Adrenal gland (tissue), 12 donors: ENCODE results near the gene RBL2. TPM values are rescaled to one million over a fixed set of nuclear protein-coding genes. Genes with fewer than 3 reads are reported as not detected.
A peak's percentile ranks its signal among the peaks of the same experiment; 100 is the strongest.

Source experiments
- DNase-seq, 7 donors: peaks; one replicate each; pipeline ENCODE4 v3.0.0-alpha.2; 2019 to 2020
- H3K27ac ChIP-seq, 5 donors: fragments of 200-600 bp; sonication (generic) in 4 of 5; 1 replicate in 3 of 5; 2 replicates in 2 of 5; pipeline versions ENCODE4 v1.5.1 to v1.8.0; 2016 to 2020; ENCODE audit warnings: mild to moderate bottlenecking in 1 of 5
- H3K27me3 ChIP-seq: fragments of 200-600 bp; 2 replicates; pipeline ENCODE4 v1.8.0; 2021
- H3K36me3 ChIP-seq, 2 donors: fragments of 200-600 bp; replicated peaks in 1 of 2; 1 replicate in 1 of 2; 2 replicates in 1 of 2; pipeline versions ENCODE4 v1.5.1 to v1.8.0; 2018 to 2022
- H3K4me1 ChIP-seq, 2 donors: fragments of 200-600 bp; replicated peaks in 1 of 2; 1 replicate in 1 of 2; 2 replicates in 1 of 2; pipeline versions ENCODE4 v1.5.1 to v1.8.0; 2018 to 2021
- H3K4me3 ChIP-seq, 4 donors: fragments of 200-600 bp; sonication (generic) in 3 of 4; one replicate each; pipeline ENCODE4 v1.5.1; 2016 to 2018
- H3K9me3 ChIP-seq, 3 donors: fragments of 200-600 bp; sonication (generic) in 1 of 3; replicated peaks in 1 of 3; 1 replicate in 2 of 3; 2 replicates in 1 of 3; pipeline versions ENCODE4 v1.5.1 to v1.8.0; 2016 to 2021
- POLR2A ChIP-seq, 2 donors: fragments of 450-650 bp; IDR thresholded peaks; one replicate each; pipeline ENCODE4 v1.6.1; 2017; ENCODE audit warnings: antibody characterized with exemption in 2 of 2, mild to moderate bottlenecking in 2 of 2, moderate library complexity in 1 of 2
- WGBS, 4 donors: extraction: QIAGEN DNeasy Blood & Tissue Kit in 2 of 4; methylation state at CpG; one replicate each; pipeline versions ENCODE4 v1.1.5 to v1.1.7; 2013 to 2017; 5-methylcytosine and 5-hydroxymethylcytosine counted together
- intact Hi-C, 2 donors: fragments of 100-400 bp; cut with DNase I; formaldehyde crosslinking; loops; one replicate each; pipeline versions ENCODE4 v1.14.1 to v1.15.0; 2022 to 2023
- polyA plus RNA-seq, 3 donors: library from polyadenylated mRNA; stranded (reverse); fragments of 200-250 nt in 2 of 3; fragments of 350-450 nt in 1 of 3; fragmentation: Illumina TruSeq in 1 of 3; extraction: RNeasy Lipid Tissue Mini Kit (QIAGEN cat#74804) in 1 of 3; gene quantifications; one replicate each; pipeline ENCODE4 v1.2.3, GENCODE V29; 2013 to 2014
- total RNA-seq, 9 donors: library from RNA; depleted of rRNA in 4 of 9; stranded (reverse); fragments of >200 nt in 4 of 9; fragments of 120-200 nt in 1 of 9; fragmentation: NEBNext Ultra II Directional in 1 of 9; extraction: Animal tissue kit (Norgen Biotek cat#: 25700) in 1 of 9; gene quantifications; one replicate each; pipeline versions ENCODE4 v1.1.0 to v1.2.4, GENCODE V29; 2013 to 2023
- TF ChIP-seq, protein P1 (sequence below), 6 experiments: fragments of 450-650 bp in 4 of 6; fragments of 200-600 bp in 2 of 6; sonication (generic) in 1 of 6; IDR thresholded peaks; 1 replicate in 5 of 6; 2 replicates in 1 of 6; pipeline versions ENCODE4 v1.5.1 to v1.8.0; 2016 to 2021; ENCODE audit warnings: antibody characterized with exemption in 6 of 6, mild to moderate bottlenecking in 2 of 6, moderate library complexity in 1 of 6
- donor health status: healthy with polysubstance abuse.
- donor health status: Bipolar disorder and iron deficiency.
- donor health status: DM: yes; HTN: yes; CAD: no.
- donor health status: DM: no; HTN: no; CAD: no.
- donor health status: DM: no; HTN: no; CAD: no.
- donor health status: DM: yes; HTN: yes; CAD: no.

RBL2 gene
- total and polyA plus RNA-seq, 12 donors = 28.2 to 78.3 (median 48.6) TPM

DNA sequence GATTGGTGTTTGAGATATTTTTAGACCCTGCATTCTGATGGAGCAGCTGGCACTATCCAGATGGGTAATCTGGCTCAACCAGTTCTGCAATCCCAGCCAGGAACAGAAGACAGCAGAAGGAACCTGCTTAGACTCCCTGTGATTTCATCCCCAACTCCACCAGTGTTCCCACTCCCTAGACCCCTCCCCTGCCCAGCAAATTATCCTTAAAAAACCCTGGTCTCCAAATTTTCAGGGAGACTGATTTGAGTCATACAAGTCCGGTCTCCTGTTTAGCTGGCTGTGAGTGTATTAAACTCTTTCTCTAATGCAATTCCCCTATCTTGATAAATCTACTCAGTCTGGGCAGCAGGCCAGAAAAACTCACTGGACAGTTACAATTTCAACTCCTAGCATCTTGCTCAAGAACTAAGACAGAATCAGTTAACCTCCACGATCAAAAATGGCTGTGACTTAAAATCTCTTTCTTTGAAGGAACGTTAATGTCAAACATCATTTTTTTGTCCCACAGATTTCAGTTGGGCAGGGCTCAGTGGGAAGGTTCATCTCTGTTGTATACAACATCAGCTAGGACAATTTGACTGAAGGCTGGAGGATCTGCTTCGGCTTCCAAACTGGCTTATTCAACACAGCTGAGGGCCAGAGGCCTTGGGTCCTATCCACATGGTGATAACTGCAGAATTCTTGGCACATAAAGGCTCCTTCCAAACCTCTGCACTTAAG is 4.9 kb upstream of the RBL2 start:
- Histone ChIP-seq H3K27ac (no peak overlapping the region), H3K9me3 (no peaks in the 10 kb centered on the region), H3K36me3 (no peaks in the 10 kb centered on the region), H3K4me3 (no peak overlapping the region), H3K27me3 (no peaks in the 10 kb centered on the region), H3K4me1 (peaks cover 0 to 6% of the 10 kb centered on the region in 2 donors)
- intact Hi-C loops = no loop called here
- peak; percentile 63 to 90 (median 79) for DNase-seq
- no peak for TF ChIP-seq POLR2A (IDR thresholded peaks at IDR 0.05)
- TF ChIP-seq, protein P1, sequence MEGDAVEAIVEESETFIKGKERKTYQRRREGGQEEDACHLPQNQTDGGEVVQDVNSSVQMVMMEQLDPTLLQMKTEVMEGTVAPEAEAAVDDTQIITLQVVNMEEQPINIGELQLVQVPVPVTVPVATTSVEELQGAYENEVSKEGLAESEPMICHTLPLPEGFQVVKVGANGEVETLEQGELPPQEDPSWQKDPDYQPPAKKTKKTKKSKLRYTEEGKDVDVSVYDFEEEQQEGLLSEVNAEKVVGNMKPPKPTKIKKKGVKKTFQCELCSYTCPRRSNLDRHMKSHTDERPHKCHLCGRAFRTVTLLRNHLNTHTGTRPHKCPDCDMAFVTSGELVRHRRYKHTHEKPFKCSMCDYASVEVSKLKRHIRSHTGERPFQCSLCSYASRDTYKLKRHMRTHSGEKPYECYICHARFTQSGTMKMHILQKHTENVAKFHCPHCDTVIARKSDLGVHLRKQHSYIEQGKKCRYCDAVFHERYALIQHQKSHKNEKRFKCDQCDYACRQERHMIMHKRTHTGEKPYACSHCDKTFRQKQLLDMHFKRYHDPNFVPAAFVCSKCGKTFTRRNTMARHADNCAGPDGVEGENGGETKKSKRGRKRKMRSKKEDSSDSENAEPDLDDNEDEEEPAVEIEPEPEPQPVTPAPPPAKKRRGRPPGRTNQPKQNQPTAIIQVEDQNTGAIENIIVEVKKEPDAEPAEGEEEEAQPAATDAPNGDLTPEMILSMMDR (IDR thresholded peaks at IDR 0.05) = no peak
- 51 to 61% (median 56%) methylated on average over 4 of the region's 4 CpGs for WGBS, 4 donors

GRCh38 chr16:53430363-53430762 is 3.9 kb upstream of the RBL2 start:
- no peaks in the 10 kb centered on the region for H3K27me3 ChIP-seq
- peaks cover 0 to 6% of the 10 kb centered on the region in 2 donors for H3K4me1 ChIP-seq
- intact Hi-C loops = loop anchor here in 1 of 2 donors (10.0 kb wide), 1 partner anchor 74 kb away; the partner anchor contains the start of gene AKTIP
- no peak overlapping the region for H3K27ac ChIP-seq
- H3K9me3 ChIP-seq = no peaks in the 10 kb centered on the region
- H3K36me3 ChIP-seq = no peaks in the 10 kb centered on the region
- no peak overlapping the region for H3K4me3 ChIP-seq
- TF ChIP-seq POLR2A (IDR thresholded peaks at IDR 0.05) = no peak
- TF ChIP-seq, protein P1 (IDR thresholded peaks at IDR 0.05) = no peak
- no peak for DNase-seq
- 89 to 96% (median 96%) methylated on average over 1 of the region's 1 CpG for WGBS, 4 donors

- H3K4me3 ChIP-seq = peak overlapping the region in 2 of 4 donors; percentile 90 to 94
- no peaks in the 10 kb centered on the region for H3K27me3 ChIP-seq
- intact Hi-C loops = loop anchor here in 1 of 2 donors (10.0 kb wide), 1 partner anchor 71 kb away; the partner anchor contains the start of gene AKTIP
- no peaks in the 10 kb centered on the region for H3K9me3 ChIP-seq
- 87 to 95% (median 88%) methylated on average over 7 of the region's 7 CpGs for WGBS, 4 donors
- H3K4me1 ChIP-seq = peaks cover 0 to 26% of the 10 kb centered on the region in 2 donors
- TF ChIP-seq, protein P1 (IDR thresholded peaks at IDR 0.05) = no peak
- no peak for TF ChIP-seq POLR2A (IDR thresholded peaks at IDR 0.05)
- H3K36me3 ChIP-seq = no peaks in the 10 kb centered on the region
- DNase-seq = no peak
- peak overlapping the region in 3 of 5 donors; percentile 89 to 95 (median 94) for H3K27ac ChIP-seq
These were observed 762 bp upstream of the RBL2 start for GRCh38 chr16:53433509-53433908.

DNA sequence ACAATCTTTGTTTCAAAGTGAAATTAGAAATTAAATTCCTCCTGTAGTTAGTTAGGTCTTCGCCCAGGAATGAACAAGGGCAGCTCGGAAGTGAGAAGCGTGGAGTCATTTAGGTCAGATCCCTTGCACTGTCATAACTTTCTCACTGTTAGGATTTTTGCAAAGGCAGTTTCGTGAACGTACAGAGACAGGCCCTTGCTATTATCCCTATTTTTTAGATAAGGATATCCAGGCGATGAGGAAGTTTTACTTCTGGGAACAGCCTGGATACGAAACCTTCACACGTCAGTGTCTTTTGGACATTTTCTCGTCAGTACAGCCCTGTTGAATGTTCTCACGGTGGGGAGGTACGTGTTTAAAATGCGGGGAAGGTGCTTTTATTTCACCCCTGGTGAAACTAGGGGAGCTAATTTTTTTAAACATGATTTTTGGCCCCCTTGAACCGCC is 318 bp upstream of the RBL2 start:
- H3K4me3 ChIP-seq = peak overlapping the region; percentile 26 to 94 (median 82)
- H3K36me3 ChIP-seq = no peaks in the 10 kb centered on the region
- no peaks in the 10 kb centered on the region for H3K9me3 ChIP-seq
- intact Hi-C loops = loop anchor here in 1 of 2 donors (10.0 kb wide), 1 partner anchor 71 kb away; the partner anchor contains the start of gene AKTIP
- H3K27ac ChIP-seq = peak overlapping the region in 4 of 5 donors; percentile 85 to 95 (median 92)
- TF ChIP-seq, protein P1 (IDR thresholded peaks at IDR 0.05) = no peak
- no peak for TF ChIP-seq POLR2A (IDR thresholded peaks at IDR 0.05)
- DNase-seq = no peak
- H3K27me3 ChIP-seq = no peaks in the 10 kb centered on the region
- H3K4me1 ChIP-seq = peaks cover 0 to 26% of the 10 kb centered on the region in 2 donors
- 17 to 25% (median 22%) methylated on average over 12 to 13 of the region's 13 CpGs for WGBS, 4 donors
